ENCODE data around the gene LILRB5.
"Not testable (repeated sequence)": the region's sequence is repeated elsewhere in the genome, so short reads cannot be mapped to it uniquely, and the experiment has no call there.

The LILRB5 gene

DNA sequence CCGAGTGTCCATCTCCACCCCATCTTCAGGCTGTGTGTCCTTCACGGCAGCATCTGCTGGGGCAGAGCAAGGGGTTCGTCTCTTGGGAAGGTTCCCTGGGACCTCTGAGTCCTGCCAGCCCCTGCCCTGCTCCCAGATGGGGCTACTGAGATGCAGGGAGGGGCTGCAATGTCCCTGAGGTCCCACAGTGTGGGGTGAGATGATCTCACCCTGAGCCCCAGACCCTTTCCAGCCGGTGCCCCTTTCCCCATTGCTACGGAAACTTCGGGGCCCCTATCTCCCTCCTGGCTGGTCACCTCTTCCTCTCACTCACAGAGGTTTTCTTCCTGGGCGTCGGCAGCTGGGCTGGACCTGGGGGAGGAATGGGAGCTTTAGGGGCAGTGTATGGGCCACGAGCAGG, 18.9 kb upstream of the LILRB5 start:
- no peak for DNase-seq (ENCODE audit: low read depth)

- not testable (repeated sequence) for DNase-seq (ENCODE audit: low read depth)
Observed at GRCh38 chr19:54274516-54274915, 17.4 kb upstream of the LILRB5 start.

- DNase-seq (ENCODE audit: low read depth) = no peak
Observed at GRCh38 chr19:54273821-54274220, 16.7 kb upstream of the LILRB5 start.

DNA sequence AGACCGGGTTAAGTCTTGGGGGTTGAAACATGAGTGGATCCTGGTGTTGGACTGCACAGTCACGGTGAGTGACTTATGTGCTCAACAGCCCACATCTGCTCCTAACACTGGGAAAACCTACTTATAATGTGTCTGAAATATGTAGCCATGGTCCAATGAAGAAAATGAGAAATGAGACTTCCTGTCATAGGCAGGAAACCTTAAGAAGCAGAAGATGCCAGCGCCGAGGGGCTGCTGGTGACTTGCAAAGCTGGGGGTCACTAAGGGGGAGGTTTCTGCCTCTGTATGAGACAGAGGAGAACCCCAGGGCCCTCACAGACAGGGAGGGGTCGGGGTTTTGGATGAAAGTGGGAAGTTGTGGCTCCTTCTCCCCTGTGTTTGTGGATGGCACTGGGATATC, 15.1 kb upstream of the LILRB5 start:
- not testable (repeated sequence) for DNase-seq (ENCODE audit: low read depth)

DNA sequence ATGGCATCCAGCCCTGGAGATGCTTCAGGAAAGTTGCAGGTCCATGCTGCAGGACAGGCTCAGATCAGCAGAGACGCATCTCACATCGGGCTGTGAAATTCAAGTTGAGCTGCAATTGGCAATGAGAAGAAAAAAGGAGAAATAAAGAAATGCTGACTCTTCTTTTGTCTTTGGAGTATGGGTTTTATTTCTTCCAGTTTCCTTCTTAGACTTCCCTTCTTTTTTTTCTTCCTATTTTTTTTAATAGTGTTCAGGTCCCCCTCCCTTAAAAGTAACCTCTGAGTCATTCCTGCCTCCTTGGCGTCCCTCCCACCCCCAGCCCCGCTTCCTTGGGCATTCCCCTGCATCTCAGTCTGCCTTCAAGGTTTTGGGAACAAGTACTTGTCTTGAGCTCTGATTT, 14.5 kb upstream of the LILRB5 start:
- not testable (repeated sequence) for DNase-seq (ENCODE audit: low read depth)

GRCh38 chr19:54271106-54271505, 14.0 kb upstream of the LILRB5 start:
- DNase-seq (ENCODE audit: low read depth) = no peak

GRCh38 chr19:54268936-54269335, 11.9 kb upstream of the LILRB5 start:
- DNase-seq (ENCODE audit: low read depth) = no peak

DNA sequence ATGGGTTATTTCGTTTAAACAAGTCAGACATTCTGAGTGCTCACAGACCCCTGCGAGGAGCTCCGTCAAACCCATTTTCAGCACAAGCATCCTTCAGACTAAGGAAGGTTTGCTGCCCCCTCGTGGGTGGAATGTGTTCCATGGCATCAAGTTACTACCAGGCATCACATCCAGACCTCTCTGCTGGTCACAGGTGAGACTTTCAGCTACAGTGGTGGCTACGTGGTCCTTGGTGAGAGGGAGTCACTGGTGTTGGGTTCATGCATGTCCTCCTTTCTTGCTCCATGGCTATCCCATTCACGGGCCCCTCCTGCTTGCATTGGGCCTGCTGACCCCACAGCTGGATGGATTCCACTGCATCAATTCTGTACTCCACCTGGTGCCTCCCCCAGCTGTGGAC, 9.1 kb upstream of the LILRB5 start:
- peak; percentile 56 for DNase-seq (ENCODE audit: low read depth)

- DNase-seq (ENCODE audit: low read depth) = no peak
Observed at GRCh38 chr19:54262470-54262869, 5.4 kb upstream of the LILRB5 start.

- DNase-seq (ENCODE audit: low read depth) = no peak
Observed at GRCh38 chr19:54262066-54262465, 5.0 kb upstream of the LILRB5 start.

DNA sequence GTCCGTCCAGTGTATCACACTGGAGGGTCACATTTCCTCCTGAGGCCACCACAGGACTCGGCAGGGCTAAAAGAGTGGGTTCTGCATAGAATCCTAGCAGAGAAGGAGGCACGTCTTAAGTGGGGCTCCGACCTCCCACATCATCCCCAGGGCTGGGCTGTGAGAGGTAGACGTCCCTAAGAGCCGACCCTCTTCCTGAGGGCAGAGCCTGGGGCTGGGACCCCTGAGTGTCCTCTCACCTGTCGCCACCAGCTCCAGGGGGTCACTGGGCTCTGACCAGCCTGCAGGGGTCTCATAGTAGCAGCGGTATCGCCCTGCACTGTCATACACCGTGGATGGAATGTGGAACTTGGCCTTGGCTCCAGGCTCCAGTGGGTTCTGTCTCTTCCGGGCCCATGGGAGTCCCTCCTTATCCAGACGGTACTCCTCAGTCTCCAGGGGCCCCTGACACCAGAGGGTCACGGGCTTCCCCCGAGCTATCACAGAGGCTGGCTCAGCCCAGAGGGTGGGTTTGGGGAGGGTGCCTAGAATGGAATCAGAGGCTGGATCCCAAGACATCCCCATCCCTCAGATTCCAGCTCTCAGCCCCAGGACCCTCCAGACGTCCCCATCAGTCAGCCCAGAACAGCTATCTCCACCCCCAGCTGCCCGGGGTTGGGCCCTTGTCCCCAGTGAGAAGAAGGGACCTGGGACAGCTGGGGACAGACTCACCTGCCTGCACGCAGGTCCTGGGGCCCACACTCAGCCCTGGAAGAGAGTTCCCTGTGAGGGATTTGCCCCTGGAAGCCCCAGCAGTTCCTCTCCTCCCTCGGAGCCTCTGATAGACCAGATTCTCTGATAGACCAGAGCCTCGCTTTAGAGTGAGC, 590 bp downstream of the LILRB5 start:
- no peak for DNase-seq (ENCODE audit: low read depth)

GRCh38 chr19:54255105-54255775, 1.8 kb downstream of the LILRB5 start:
- no peak for DNase-seq (ENCODE audit: low read depth)

DNA sequence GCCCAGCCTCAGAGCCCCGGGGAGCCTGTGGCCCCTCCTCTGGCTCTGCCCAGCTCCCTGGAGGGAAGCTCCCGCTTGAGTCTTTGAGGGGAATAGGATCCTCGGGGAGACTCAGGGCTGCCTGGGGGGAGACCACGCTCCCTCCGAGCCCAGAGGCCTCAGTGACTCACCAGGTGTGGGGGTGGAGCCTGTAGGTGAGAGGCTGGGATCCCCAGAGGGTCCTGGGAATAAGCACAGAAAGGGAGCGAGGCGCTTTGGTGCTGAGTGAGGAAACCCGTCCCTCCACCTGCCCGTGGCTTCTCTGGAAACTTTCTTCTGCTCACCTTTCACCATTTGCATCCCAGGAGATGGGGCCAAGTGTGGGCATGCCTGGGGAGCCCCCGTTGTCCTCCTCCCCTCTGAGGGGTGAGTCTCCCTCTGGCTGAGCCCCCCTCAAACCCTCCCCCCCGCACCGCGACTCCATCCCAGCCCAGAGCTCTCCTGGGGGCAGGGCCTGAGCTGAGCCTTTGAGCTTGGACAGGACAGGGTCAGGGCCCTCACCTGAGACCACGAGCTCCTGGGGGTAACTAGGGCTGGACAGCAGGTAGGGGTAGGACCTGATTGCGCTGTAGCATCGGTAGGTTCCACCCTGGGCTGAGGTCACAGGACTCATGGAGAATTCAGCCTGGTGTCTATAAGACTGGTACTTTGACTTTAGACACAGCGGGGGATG, 2.7 kb downstream of the LILRB5 start:
- no peak for DNase-seq (ENCODE audit: low read depth)

DNA sequence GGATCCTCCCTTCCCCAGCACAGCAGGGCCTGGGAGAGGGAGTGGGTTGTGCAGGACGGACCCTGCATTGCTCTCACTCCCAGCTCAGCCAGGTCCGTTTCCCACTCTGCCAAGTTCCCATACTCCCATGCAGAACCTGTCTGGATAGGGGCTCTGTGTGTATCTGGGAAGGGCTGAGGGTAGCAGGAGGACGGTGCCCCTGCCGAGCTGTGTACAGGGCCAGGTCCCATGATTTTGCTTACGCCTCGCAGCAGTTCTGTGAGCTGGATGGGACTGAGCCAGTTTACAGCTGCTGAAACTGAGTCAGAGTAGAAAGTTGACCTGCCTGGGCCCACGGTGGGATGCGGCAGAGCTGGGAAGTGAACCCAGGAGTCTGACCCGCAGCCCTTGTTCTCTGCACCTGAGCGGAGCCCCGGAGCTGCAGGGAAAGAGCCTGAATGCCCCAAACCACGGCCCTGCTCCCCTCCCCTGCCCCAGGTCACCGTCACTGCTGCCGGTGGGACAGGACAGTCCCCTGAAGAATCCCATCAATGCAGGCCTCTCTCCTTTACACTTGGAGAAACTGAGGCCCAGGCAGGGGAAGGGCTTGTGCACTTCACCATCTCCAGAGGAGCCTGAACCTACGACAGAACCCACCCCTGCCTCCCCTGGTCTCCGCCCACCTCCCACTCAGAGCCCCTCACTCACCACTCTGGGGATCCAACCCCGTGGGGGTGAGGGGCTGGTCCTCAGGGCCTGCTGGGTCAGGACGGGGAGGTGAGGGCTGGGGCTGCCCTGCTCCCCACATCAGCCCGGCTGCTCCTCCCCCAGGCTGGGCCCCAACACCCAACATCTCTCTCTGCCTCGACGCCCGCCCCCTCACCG, 3.5 kb downstream of the LILRB5 start:
- DNase-seq (ENCODE audit: low read depth) = no peak

DNA sequence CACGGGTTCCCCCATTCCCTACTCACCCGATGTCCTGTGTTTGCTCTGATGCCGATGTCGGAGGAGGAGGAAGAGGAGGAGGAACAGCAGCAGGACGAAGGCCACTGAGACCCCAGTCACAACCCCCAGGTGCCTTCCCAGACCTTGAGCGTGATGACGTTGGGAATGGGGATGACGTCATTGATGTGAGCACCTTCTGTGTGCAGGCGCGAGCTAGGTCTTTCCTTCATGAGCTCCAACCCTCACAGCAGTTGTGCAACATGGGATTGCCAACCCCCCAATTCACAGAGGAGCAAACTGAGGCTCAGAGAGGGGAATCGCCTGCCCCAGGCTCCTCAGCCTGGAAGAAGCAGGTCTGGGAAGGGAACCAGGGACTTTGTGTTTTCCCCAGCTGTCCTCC, 4.2 kb downstream of the LILRB5 start:
- no peak for DNase-seq (ENCODE audit: low read depth)

- no peak for DNase-seq (ENCODE audit: low read depth)
Observed at GRCh38 chr19:54252243-54252642, 4.8 kb downstream of the LILRB5 start.

GRCh38 chr19:54248016-54248601, 9.0 kb downstream of the LILRB5 start:
- DNase-seq (ENCODE audit: low read depth) = peak; percentile 57

DNA sequence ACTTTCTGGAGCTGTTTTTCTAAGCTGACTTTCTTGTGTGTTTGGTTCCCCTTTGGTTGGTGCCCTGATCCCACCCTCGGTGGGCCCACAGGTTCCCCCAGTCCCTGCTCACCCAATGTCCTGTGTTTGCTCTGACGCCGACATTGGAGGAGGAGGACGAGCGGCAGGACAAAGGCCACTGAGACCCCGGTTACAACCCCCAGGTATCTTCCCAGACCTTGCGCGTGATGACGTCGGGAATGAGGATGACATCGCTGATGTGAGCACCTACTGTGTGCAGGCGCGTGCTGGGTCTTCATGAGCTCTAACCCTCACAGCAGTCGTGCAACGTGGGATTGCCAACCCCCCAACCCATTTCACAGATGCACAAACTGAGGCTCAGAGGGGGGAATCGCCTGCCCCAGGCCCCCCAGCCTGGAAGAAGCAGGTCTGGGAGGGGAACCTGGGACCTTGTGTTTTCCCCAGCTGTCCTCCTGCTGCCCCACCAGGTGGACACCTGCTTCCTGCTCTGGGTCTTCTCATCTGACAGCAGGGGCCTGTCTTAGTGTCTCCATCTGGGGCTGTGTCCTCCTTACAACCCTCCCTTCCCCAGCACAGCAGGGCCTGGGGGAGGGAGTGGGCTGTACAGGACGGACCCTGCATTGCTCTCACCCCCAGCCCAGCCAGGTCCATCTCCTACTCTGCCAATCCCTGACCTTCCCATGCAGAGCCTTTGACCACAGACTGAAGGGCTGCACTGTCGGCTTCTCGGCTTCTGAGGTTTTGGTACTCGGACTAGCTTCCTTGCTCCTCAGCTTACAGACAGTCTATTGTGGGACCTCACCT, 9.8 kb downstream of the LILRB5 start:
- no peak for DNase-seq (ENCODE audit: low read depth)

GRCh38 chr19:54245936-54246335, 11.1 kb downstream of the LILRB5 start:
- no peak for DNase-seq (ENCODE audit: low read depth)

DNA sequence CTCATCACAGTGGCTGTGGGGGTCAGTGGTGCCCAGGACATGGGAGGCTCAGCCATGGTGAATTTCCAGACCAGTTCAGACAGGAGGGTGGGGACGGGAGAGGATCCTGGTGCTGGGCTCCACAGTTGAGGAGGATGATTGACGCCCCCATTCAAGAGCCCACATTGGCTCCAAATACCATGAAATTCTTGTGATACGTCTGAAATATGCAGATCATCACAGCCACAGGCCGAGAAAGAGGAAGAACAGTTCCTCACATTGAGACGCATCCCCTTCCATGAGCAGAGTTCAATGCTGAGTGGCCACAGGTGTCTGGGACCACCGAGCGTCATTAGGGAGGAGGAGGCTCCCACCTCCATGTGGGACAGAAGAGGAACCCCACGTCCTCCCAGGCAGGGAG, 13.3 kb downstream of the LILRB5 start:
- not testable (repeated sequence) for DNase-seq (ENCODE audit: low read depth)

- not testable (repeated sequence) for DNase-seq (ENCODE audit: low read depth)
Observed at GRCh38 chr19:54242646-54243045, 14.4 kb downstream of the LILRB5 start, which contains the start of gene LILRA6. LILRA6 (minus strand) TSS chr19:54242790.
